ENCODE measurements around the gene APEX1. TPM values are rescaled to one million over a fixed set of nuclear protein-coding genes. Genes with fewer than 3 reads are reported as not detected.

APEX1 gene
- total and polyA plus RNA-seq, 2 of the 8 experiments (the other 6 are each of a cell fraction or from before 2014, with no cell fraction given): 384 to 700 TPM

DNA sequence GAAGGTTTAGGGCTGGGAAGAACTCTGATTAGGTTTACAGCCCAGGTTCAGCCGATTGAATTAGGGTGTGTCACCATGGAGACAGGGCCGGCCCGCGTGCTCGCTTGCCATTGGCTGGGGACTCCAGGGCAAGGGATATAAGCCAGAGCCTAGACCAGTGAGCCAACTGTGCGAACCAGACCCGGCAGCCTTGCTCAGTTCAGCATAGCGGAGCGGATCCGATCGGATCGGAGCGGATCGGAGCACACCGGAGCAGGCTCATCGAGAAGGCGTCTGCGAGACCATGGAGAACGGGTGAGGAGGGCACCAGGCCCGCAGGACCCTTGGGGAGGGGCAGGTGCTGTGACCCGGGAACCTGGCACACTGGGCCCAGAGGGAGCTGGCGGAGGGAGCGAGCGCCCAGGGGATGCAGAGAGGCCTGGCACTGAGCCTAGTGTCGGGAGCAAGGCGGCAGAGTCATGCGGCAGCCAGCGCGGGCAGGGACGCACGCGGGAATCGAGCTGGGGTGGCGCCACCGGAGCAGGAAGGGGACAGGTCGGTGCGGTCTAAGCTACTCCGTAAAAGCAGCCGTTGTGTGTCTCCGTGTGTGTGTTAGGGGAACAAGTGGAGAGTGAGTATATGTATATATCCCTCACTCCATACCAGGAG, 14.3 kb downstream of the APEX1 start, which contains the start of gene PNP (continued):
- TF ChIP-seq SIN3A (conservative IDR thresholded peaks at IDR 0.05 in 1 of 2, IDR thresholded peaks at IDR 0.05 in 1 of 2; ENCODE audit: low read depth in 1 of 2, low read length in 2 of 2) (peak in 1 of 2 experiments; percentile 74; a peak in 2 of 4 replicates), KDM4A (IDR thresholded peaks at IDR 0.05; ENCODE audit: low read depth, low read length, severe bottlenecking) (peak; percentile 72), ASH2L (IDR thresholded peaks at IDR 0.05; ENCODE audit: low read length) (peak; percentile 90), POLR2A (IDR thresholded peaks at IDR 0.05; ENCODE audit: control extremely low read depth in 1 of 2, low read depth in 2 of 2, low read length in 2 of 2) (peak; percentile 99 to 100), GTF2F1 (IDR thresholded peaks at IDR 0.05; ENCODE audit: borderline replicate concordance, low read depth, low read length) (peak; percentile 97), JUN (IDR thresholded peaks at IDR 0.05; ENCODE audit: low read depth, low read length) (no peak)
